ENCODE measurements around the gene DGKG. TPM values are rescaled to one million over a fixed set of nuclear protein-coding genes. Genes with fewer than 3 reads are reported as not detected.

DGKG gene
- total RNA-seq, 1 donor from 2014 or later = 0.71 TPM

DNA sequence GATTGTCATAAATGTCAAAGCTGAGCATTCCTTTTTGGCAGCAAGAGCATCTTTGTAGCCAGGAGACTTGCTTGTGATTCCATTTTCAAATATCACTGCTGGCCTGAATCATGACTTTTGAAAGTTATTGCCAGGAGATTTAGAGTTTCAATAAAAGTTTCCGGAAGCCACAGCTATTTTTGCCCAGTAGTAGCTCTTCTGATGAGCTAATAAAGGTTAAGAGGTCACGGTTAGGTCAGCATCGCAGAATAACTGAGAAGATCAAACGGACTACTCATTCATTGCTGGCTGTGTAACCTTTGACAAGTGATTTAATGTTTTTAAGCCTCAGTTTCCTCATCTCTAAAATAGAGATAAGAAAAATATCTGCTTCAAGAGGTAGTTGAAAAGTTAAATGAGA, 148.1 kb downstream of the DGKG start:
- intact Hi-C loops (cut with micrococcal nuclease) = no loop called here

DNA sequence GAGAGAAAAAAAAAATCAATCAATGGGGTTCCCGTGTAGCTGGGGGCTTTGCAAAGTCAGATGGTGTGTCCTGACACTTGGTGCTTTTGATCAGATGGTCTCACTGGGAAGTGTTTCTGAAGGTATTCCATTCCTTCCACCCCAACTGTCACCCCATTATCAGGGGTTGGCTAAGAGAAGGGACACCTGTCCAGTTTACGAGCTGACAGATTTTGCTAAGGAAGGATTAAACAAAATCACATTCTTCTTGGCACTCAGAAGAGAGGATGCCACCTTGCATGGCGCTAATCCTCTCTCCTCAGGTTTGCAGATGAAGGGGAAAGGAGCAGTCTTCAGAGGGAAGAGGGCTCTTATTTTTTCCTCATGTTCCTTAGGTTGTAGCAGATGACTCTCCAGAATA, 149.4 kb downstream of the DGKG start:
- intact Hi-C loops (cut with micrococcal nuclease) = no loop called here

DNA sequence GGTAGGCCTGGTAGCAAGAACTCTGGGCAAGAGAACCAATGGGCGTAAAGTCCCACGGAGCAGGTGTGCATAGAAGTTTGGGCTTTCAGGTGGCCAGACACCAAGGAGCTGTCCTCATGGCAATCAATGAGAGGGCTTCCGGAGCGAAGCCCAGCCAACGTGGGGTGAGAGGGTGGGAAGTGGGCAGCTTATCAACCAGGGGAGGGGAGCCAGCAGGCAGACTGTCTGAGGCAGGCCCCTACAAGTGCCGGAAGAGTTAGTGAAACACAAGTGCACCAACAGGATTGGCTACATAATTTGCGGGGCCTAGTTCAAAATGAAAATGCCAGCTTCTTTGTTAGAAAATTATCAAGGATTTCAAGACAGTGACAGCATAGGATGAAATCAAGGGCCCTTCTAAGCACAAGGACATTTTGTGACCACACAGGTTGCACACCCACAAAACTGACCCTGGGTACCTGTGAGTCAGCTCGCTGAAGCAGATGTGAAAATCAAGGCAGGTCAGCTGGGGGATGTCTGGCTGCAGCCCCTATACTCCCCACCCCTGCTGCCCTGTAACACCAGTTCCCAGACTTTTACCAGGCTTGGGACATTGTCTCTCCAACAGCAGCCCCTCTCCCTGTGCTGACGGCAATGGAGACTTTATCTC, 151.1 kb downstream of the DGKG start:
- intact Hi-C loops (cut with micrococcal nuclease) = no loop called here

DNA sequence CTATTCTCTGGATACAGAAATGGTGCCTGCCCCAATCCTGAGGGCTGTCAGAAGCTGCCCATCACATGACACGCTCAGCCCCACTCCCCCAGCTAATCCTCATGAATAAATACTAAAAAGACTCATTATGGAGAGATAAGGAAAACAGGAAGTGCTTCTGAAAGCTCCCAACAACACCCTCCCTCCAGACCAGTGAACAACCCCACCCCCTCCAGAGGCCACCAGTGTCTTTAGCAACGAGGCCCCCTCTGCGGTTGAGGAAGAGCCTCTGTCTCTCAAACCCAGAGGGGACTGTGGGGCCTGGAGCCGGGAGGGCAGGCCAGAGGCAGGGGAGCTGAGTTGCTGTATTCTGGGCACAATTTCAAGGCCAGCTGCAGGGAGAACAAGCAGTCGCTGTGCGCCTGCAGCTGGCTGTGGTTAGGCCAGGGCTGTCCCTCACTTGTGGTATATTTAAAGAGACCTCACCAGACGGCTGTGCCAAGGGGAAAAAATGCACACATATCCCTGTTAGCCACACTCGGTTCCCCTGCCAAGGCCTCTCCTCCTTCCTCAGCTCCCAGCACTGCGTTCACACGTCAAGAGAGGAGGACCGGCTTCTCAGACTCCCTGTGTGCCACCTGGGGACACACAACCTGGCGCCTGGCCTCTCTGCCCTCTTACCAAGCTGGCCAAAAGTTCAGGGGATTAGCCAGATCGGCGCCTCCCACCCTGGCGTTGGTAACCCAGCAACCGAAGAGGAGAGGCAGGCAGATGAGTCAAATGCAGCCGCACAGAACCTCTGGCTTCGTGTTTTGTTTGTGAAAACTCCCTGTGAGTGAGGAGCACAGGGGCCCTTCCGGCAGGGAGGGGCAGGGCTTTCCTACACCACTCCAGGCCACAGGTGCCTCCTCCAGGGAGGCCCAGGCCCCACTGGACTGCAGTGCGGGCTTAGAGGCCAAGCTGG, 152.0 kb downstream of the DGKG start:
- intact Hi-C loops (cut with micrococcal nuclease) = no loop called here

DNA sequence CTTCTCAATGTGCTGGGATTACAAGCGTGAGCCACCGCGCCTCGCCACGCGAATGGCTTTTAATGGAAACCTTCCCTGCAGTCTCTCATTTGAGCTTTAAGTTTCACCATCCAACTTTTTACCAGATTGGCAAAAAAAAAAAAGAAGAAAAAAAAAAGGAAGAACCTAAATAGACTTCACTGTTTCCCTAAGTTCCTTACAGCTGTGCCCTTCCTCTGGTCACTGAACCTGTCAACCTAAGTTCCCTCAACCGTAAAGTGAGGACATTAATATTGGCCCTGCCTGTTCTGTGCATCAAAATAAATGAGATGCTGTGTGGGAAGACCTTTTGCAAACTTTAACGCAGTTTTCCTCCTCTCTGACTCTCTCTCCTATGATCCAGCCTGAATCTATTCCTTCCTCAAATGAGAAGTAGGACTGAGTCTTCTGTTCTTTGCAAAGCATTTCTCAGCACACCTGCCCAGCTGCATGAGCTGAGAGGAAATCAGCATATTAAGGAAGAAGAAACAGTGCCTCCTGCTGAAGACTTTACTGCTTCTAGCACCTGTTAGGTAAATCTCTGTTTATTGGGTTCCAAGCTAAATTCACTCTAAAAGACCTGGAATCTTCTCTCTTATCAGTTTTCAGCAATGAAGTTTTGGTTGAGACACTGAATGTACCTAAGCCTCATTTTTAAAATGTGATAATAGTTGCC, 153.6 kb downstream of the DGKG start:
- intact Hi-C loops (cut with micrococcal nuclease) = loop anchor here (1.0 kb wide), 1 partner anchor 225 kb away; no protein-coding TSS in a partner anchor

DNA sequence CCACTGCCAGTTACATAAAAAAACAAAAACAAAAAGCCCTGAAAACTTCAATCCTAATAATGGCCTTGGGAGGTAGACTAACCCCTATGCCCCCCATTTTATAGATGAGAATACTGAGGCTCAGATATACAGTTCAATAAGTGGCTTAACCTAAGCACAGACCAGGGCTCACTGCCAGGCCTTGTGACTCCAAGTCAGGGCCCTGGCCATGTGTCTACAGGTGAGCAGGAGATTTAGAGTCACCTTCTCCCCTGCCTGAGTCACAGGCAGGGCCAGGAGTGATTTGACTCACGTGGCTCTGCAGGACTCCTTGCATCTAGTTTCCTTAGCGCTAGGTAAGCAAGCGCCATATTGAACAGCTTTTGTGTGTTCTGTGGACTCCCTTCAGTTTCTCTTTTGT, 154.5 kb downstream of the DGKG start:
- intact Hi-C loops (cut with micrococcal nuclease) = no loop called here

DNA sequence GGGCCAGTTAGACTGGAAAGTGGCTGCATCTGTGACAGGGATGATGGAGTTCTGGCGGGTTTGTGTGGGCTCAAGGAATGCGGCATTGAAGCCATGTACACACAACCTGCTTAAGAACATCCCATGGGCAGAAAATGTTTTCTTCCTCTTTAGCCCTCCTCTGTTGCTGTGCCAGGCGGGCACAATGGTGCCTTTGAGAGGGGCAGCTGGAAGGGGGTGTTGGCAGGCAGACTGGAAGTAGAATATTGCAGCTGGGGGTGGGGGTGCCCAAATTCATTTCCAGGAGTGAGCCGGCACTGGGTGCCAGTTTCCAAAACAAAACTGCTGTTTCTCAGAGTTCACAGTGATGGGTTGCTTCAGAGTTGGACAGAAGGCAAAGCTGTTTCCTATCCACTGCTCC, 161.3 kb downstream of the DGKG start:
- intact Hi-C loops (cut with micrococcal nuclease) = no loop called here

DNA sequence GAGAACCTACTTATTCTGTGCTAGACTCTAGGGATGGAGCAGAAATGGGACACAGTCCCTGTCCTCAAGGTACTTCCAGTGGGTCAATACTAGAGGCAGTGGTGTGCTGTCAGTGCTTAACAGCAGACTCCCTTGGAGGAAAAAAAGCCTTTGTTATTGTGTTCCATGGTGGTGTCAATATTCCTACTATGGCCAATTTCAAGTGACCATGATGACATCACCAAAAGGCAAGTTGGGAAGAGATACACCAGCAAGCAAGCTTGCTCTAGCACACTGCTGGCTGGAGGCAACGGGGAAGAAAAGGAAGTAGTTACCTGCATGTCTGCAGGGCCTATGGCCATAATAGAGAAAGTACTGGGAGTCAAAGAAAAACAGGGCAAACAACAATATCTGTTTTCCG, 163.6 kb downstream of the DGKG start:
- intact Hi-C loops (cut with micrococcal nuclease) = no loop called here

DNA sequence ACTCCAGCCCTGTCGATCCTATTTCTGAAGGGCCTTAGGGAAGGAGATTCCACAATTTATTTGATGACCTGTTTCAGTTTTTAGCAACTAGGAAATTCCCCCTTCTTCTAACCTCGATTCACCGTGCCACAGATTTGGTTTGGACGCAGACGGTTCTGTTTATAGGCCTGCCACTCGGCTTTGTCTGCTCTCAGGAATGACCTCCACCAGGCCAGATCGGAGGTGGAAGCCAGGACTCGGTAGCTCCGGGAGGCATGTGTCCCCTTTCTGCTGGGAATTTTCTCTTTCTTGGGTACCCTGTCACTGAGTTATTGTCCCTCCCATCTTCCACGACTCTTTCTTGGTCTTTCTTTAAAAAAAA, 167.6 kb downstream of the DGKG start:
- intact Hi-C loops (cut with micrococcal nuclease) = no loop called here

DNA sequence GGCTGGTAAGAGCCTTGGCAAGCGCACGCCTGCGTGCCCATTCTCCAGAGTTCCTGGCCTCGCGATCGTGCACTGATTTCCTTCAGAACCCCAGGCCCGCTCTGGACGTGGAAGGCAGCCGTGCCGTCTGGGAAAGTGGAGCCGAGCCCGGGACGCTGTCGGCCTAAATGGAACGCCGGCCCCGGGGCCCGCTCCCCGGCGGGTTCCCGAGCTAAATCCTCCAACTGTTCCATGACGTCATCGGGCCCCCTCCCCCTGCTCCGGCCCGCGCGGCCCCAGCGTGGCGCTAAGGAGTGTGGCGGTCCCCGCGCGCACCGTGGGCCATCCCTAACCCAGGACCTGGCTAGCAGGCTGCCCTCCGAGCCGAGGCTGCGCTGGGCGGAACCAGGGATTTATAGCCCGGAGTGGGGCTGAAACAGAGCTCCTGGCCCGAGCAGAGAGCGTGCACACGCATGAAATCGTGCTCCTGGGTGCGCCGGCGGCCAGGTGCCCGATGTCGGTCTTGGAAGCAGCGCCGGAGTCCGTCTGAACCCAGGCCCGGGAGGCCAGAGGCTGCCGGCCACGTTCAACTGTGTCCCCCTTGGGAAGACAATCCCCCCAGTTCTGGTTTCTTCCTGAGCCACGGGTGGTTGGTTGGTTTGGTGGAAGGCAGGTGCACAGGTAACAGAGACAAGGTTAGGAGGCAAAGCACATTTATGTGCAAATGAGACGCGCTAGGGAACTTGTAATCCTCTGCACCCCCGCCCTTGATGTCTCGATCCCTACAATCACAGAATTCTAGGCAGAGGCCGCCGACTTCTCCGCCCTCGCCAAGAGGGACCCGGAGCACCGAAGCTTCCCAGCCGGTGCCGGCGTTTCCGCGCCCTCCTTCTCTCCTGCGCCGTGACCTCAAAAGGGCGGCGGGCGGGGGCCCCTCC, 168.2 kb downstream of the DGKG start:
- intact Hi-C loops (cut with micrococcal nuclease) = no loop called here

DNA sequence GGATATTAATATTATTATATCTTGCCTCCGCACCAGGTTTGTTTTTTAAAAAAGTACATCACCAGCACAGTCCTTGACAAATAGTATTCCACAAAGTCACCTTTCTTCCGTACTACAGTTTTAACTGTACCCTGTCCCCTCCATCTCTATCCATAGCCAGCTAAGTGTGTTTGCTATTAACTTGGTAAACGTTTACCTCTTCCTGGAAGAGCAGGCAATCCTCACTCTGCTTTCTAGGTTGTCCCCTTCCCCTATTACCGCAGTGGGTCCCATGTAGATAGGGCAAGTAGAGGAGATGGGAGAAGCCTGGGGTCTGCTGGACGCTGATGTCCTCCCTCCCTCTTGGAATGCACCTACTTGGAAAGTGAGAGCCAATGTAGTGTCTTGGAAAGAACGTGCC, 169.2 kb downstream of the DGKG start:
- intact Hi-C loops (cut with micrococcal nuclease) = no loop called here

DNA sequence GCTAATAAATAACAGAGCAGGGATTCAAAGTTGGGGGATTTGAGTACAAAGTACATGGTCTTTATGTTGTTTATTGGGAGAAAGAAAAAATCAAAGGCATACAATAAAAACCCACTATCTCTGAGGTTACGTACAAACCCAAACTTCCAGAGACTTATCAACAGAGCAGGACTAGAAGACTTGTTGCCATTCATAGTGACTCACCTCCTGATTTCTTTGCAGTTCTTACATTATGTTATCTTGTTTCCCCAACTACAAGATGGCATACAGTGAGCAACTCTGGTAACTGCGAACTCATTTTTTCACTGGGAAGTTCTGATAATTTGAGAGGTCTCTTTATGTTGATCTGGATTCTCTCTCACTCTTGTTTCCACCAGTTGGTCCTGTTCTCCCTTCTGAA, 172.5 kb downstream of the DGKG start:
- intact Hi-C loops (cut with micrococcal nuclease) = no loop called here

DNA sequence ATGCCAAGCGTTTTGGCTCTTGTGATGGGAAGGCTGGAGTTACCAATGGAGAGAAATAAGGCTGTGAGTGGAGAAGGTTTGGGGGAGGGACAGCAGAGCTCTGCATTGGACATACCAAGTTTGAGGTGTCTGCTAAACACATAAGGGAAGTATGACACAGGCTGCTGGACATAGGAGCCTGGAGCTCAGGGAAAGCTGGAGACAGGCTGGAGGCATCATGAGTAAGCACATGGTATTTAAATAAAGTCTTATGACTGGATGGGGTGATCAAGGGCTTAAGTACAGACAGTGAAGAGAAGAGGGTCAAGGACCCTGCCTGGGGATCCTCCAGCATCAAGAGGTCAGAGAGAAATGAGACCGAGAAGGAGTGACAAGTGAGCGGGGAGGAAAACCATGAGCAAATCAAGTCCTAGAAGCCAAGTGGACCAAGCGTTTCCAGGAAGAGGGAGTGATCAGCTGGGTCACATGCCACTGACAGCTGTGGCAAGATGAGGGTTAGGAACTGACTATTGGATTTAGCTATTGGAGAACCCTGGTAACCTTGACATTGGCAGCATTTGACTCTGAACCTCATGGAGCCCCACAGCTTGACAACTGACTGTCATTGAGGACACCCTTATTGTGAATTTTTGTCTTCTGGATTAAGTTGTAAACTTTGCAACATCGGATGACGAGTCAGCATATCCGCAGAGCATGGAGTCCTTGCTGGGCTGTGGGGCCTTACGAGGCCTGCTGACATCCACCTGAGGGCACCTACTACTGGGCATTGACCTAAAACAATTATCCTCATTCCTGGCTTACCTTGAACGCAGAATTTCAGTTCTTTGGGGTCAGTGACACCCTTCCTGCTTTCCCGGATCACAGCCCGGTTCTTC, 174.4 kb downstream of the DGKG start:
- intact Hi-C loops (cut with micrococcal nuclease) = no loop called here

DNA sequence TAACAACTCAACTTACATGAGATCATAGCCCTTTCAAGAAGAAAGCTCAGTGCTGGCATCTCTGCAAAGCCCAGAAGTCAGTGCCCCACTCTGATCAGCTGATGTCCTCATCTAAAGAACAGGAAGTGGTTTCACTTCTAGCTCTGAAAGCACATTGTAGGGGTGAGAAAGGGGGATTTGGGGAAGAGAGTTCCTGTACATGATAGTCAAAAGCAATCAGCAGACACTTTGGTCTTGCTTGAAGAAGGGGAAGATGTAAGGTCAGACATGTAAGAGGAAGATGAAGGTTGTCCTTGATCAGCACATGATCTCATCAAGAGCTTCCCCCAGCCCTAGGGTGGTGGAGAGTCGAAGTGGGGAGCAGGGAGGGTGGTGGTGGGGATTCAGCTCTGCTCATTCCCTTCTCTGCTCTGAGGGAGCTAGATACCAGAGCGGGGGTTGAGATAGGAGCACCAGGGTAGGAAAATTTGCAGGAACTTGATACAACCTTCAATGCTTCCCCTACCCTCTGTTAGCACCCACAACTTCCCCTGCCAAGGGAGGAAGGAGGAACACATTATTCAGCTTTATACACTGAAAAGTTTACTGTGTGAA, 176.7 kb downstream of the DGKG start:
- intact Hi-C loops (cut with micrococcal nuclease) = loop anchor here (1.0 to 2.0 kb wide), 3 partner anchors 34 to 76 kb away; partner anchors contain the start of gene ETV5

DNA sequence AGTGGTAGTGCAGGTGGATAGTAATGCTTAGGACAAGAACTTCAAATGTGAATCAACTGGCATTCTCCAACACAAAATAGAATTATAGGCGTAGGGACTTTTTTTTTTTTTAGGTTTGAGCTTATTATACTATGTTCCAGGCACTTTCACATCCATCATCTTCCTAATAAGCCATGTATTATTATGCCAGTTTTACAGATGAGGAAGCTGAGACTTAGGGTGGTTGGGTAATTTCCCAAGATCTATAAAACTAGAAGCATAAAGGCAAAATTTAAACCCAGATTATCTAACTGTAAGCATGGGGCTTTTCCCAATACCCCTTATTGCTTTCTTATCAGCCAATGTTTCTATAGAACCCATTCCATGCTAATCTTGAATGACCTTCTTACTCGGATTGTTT, 178.0 kb downstream of the DGKG start:
- intact Hi-C loops (cut with micrococcal nuclease) = loop anchor here (2.0 kb wide), 2 partner anchors 33 to 51 kb away; no protein-coding TSS in a partner anchor

DNA sequence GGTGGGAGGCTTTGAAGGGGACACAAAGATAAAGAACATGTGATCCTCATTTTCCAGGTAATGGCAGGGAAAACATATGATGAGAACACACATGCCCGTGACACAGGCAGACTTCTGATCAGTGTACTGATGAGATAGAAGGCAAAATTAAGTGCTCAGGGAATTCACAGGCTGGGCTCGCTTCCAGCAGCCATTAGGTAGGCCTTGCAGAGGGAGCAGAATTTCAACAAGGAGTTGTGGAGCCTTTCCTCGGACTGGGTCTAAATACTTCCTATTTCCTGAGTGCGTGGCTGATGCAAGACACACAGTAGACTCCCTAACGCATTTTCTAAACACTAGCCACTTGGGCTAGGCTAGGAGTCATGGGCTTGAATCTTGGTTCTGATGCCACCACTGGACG, 179.2 kb downstream of the DGKG start:
- intact Hi-C loops (cut with micrococcal nuclease) = no loop called here

DNA sequence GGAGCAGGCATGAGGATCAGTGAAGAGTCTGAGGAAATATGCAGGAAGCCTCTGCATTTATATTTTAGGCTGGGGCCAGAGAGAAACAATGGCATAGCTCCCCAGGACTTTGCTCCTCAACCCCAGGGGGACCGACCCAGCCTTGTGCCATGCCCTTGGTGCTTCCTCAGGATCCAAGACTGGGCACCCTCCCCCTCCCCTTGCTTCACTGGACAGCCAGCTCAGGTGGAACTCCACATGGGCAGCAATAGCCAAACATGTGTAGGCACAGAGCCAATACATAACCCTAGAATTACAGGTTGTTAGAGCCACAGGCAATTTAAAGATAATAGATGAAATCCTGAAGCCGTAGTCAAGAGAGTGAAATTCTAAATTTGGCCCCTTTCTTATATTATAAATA, 180.1 kb downstream of the DGKG start:
- intact Hi-C loops (cut with micrococcal nuclease) = no loop called here

DNA sequence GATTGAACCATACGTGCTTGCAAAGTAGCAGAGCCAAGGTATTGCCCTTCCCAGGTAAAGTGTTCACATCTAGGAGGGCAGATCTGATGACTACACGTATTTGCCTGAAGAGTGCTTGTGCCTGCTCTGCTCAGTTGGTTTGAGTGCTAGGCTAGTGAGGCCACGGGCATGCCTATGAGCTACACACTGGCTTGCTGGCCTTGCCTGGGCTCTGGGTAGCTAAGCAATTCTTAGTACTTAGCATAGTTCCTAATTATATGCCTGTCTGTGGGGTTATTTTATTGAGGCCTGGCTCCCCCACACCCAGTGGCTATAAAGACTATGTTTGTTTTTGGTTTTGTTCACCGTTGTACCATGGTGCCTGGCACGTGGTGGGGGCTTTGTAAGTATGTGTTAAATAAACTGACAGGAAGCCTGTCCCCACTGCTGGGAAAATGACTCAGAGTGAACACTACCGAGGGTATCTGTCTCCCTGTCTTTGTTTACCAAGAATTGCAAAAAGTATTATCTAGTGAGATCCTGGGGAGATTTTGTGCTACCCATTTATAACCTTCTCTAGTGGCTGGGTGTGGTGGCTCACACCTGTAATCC, 181.0 kb downstream of the DGKG start:
- intact Hi-C loops (cut with micrococcal nuclease) = no loop called here

DNA sequence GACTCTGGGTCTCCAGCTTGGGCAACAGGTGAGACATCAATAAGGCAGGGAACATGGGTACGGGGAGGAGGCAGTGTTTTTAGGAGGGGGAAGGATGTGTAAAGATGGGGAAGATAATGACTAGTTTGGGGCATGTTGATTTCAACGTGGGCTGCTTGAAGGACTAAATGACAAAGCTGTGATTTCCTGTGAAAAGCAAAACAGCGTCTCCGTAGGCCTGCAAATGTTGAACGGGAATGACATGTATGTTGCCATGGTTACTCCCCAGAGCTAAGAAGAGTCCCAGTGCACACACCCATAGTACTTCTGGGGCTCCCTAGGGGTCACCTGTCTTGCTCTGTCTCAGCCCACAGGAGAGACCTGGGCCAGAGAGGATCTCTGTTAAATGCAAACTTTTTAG, 181.9 kb downstream of the DGKG start:
- intact Hi-C loops (cut with micrococcal nuclease) = no loop called here

All from T-helper 1 cell treated with Interleukin-12 subunit alpha and Interleukin-12 subunit beta and Interleukin-4 antibody, amounts not matched to agents 30 ng/mL and 1 ng/mL, for 36 hours (primary cell).